GM18907 (cell line): Measurements from ENCODE around the gene RHOD.

Experiments
- ATAC-seq: cut with Tn5 transposase; IDR thresholded peaks from one replicate; pipeline ENCODE4 v1.9.1; 2021; ENCODE audit warnings: mild to moderate bottlenecking, moderate library complexity; ENCODE audit not compliant: unreplicated experiment

RHOD gene

DNA sequence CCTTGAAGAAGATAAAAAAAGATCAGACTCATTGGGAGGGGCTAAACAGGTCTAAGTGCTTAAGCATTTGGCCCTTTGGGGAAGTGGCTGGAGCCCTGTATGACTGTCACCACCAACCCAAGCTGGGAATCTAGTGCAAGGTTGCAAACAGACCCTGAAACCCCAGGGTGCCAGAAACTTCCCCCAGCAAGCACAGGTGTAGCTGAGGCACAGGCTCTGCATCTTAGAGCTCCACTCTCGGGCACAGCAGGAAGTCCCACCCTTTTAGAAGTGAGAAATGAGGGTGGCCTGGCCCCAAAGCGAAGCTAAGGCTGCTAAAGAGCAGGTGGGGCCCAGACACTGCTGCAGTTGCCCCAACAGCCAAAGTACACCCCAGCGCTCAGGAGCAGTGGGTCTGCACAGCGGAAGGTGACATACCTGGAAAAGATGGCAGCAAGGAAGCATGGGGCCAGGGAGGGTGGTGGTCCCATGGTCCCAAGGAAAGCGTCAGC lies 56.6 kb downstream of the RHOD start:
- ATAC-seq = no peak

GRCh38 chr11:67114275-67114896 lies 57.7 kb downstream of the RHOD start:
- ATAC-seq = no peak

DNA sequence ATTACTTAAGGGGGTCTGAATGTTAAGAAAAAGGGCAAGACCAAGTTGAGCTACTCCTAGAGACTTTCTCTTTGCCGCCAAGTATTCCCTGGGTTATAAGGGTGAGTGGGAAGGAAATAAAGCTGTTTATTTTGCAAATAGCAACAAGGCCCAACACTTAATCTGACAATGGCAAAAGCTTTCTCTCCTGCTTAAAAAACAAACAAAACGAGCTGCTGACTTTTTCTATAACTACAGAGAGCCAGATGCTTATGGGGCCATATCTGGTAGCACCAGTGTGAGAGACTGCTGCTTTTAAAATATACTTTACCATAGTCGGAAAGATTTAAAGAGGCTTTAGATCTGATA lies 60.1 kb downstream of the RHOD start:
- ATAC-seq = no peak

- no peak for ATAC-seq
Observed at GRCh38 chr11:67117176-67117575, 60.5 kb downstream of the RHOD start.

DNA sequence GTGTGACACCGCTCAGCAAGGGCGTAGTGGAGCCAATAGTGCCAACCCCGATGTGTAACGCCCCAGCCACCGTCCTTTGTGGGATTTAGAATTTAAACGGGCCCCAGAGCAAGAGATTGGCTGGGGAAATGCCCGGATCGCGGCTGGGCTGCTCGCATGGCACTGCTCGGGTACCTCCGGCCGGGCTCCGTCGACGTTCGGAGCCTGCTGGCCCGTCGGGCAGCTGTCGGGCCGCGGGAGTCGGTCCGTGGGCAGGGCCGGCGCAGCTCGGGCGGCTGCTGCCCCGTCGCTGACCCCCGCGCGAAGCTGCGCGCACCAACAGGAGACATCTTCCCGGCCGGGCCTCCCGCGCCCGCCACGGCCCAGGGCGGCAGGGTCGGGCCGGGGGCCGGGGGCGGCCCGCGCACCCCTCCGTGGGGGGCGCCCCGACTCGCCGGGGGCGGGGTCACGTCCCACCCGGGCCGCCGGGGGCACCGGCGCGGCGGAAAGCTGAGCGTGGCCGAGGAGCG lies 61.1 kb downstream of the RHOD start:
- peak; percentile 15 for ATAC-seq

DNA sequence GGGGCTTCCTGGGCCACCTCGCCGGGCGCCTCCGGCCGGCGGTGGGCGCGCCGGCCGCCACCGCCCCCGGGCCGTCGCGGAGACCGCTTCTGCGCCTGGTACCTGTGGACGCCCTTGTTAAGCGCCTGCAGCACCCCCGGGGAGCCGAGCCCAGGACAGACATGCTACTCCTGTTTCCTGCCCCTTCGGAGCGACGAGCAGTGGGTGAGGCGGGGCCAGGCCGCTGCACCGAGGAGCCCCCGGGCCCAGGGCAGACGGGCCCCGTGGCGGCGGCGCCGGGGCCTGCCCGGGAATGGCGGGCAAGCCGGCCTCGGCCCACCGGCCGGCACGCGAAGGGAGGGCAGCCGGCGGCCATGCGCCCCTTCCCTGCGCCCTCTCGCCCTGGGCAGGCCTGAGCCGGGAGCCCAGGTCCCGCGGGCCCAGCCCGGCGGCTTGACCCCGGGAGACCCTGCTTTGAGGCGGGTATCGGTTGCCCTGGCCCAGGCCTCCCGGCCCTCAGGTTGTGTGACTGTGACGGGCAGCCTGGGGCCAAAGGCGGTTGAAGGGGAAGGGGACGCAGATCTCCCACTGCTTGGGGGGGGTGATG lies 61.6 kb downstream of the RHOD start:
- peak; percentile 23 for ATAC-seq

- peak; percentile 71 for ATAC-seq
Observed at GRCh38 chr11:67118801-67119584, 62.3 kb downstream of the RHOD start, which contains the start of gene KDM2A. KDM2A (plus strand) TSS chr11:67119263; CDS start chr11:67121317, 2,054 bp downstream.

DNA sequence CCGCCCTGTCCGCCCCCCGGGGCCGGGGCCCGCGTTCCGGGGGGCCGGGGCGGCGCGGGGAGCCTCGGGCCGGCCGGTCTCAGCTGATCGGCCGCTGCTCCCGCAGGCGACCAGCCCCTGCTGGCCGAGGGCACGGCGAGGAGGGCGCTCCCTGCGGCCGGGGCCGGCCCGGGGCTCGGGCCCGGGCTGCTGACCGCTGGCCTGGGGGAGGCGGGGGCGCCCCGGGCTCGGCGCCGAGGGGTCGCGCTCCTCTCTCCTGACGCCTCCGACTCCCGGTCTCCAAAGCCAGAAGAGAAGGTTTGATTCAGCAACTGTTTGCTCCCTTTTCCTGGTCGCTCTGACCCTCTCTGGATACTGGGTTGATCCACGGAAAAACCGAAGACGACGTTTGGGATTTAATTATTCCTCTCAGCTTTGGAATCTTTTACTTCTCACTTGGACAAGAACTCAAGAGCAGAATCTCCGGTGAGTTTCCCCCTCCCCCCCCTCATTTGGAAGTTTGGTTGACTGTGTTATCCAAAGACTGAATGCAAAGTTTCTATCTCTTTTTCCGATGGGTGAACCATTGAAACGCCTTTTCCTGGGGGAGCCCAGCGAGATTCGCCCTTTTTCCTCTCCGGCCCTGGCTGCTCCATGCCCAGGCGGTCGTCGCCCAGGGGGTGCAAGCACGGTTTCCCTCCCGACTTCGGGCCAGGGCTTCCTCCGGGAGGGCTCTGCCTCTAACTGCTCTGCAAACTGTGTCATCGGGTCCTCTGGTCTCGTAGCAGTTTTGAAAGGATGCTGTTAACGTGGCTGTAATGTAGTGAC lies 63.1 kb downstream of the RHOD start:
- ATAC-seq = peak; percentile 18

- ATAC-seq = no peak
Observed at GRCh38 chr11:67120456-67120855, 63.8 kb downstream of the RHOD start.

DNA sequence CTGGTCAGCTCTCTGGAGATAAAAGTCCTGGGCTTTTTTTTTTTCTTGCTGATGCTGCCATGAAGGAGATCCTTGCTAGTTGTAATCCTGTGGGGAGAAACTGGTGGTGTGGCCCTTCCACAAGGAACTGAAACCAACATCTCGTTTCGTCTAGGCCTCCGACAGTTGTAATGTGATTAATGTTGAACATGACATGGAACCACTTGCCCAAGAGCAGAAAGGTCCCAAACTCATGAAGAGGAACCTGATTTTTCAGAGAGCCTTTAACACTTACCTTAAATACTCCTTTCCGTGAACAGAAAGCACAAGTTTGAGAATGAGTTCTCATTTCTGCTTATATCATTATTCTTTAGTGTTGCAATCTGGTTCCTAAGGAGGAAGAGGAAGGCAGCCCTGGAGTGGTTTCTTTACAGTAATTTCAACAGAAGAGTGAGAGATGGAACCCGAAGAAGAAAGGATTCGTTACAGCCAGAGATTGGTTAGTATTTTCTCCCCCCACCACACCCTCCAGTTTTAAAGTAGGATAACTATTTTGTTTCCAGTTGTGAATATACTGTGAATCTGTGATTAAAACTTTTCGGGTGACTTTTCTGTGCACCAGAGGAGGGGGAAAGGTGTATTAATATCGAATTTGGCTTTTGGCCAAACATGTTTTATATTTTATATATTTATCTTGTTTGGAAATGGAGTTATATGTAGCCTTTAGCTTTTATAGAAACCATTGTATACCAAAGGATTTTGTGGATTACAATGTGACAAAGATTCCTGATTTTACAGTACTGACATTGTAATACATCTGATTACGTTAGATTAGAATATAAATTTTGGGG lies 64.4 kb downstream of the RHOD start:
- no peak for ATAC-seq
